HAP-1 (cell line): ENCODE measurements around the gene PLCD3.

ENCODE experiments used
- DNase-seq, 2 experiments: peaks; one replicate each; pipeline ENCODE4 v3.0.0-alpha.2; 2016 to 2020; ENCODE audit warnings: low spot score in 2 of 2
- H3K27me3 ChIP-seq: fragments of 250-450 bp; sonication (Bioruptor Pico); 2 replicates; pipeline ENCODE4 v1.5.1; 2020; ENCODE audit warnings: low read depth, mild to moderate bottlenecking, moderate library complexity
- H3K36me3 ChIP-seq: fragments of 250-450 bp; sonication (Bioruptor Pico); replicated peaks from 2 replicates; pipeline ENCODE4 v1.5.1; 2020; ENCODE audit warnings: mild to moderate bottlenecking
- H3K4me1 ChIP-seq: fragments of 250-450 bp; sonication (Bioruptor Pico); 2 replicates; pipeline ENCODE4 v1.5.1; 2020; ENCODE audit warnings: mild to moderate bottlenecking
- H3K4me3 ChIP-seq: fragments of 250-450 bp; sonication (Bioruptor Pico); 2 replicates; pipeline ENCODE4 v1.5.1; 2020; ENCODE audit warnings: mild to moderate bottlenecking, moderate library complexity
- H3K9me3 ChIP-seq: fragments of 250-450 bp; sonication (Bioruptor Pico); 2 replicates; pipeline ENCODE4 v1.5.1; 2020; ENCODE audit warnings: mild to moderate bottlenecking, moderate library complexity
- in situ Hi-C: fragments of 300-500 bp; cut with MboI; formaldehyde crosslinking; loops from 3 replicates; pipeline ENCODE4 v1.14.3; 2020; ENCODE audit warnings: low sequenced_read_pairs, inconsistent platforms, mixed read lengths

PLCD3 gene

DNA sequence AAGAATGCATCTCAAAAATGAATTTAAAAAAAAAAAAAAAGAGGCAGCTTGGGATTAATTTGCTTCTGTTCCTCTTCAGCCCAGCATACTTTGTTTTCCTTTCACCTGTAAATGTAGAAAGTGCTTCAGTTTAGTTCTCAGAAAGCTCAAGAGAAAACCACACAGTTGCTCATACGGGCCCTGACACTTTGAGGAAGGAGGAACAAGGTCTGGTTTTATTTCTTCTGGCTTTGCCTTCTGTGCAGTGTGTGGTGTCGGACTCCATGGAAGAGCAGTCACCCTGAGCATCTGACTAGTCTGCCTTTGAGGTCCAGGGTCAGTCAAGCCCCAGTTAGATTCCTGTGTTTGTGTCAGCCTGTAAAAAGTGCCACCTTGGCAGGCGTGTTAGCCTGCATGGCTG lies 43.6 kb downstream of the PLCD3 start:
- DNase-seq: no peak
- H3K36me3 ChIP-seq: peaks cover 77% of the 10 kb centered on the region
- H3K4me3 ChIP-seq: no peak overlapping the region
- in situ Hi-C loops: no loop called here
- no peaks in the 10 kb centered on the region for H3K27me3 ChIP-seq
- H3K9me3 ChIP-seq: no peaks in the 10 kb centered on the region
- H3K4me1 ChIP-seq: no peaks in the 10 kb centered on the region

DNA sequence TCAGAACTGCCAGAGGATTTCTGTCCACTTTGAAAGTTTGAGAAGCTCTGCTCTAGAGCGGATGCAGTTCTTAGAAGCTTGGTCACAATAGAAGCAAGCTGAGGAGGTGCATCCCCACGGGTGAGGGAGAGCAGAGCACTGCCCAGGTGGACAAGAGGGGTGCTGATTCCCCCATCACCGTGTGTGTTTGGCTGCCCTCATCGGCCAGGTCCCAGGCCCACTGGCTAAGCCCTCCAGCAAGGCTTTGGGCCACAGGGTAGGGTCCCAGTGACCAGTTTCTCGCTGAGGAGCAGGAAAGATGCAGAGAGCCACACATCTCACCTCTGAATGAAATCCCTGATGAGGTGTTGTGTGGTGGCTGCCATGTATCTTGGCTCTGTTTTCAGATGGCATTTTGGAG lies 44.3 kb downstream of the PLCD3 start:
- in situ Hi-C loops: no loop called here
- peaks cover 75% of the 10 kb centered on the region for H3K36me3 ChIP-seq
- H3K9me3 ChIP-seq: no peaks in the 10 kb centered on the region

DNA sequence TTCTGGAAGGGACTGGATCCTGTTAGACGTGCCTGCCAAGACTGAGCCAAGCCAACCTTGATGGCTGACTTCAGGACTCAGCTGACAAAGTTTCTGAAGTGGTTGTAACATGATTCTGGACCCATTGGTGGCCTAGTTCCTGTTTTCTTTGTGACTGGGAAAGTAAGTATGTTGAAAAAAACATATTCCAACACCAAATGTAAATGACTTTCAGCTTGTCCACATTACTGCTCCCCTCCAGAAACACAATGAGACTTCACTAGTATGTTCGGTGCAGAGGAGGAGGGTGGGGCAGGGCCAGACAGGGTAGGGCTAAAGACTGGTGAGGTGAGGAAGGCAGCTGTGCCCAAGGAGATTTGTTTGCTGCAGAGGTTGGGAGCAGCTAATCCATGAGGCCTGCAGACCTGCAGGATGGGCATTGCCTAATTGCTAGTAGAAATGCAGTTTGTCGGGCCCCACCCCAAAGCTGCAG lies 44.8 kb downstream of the PLCD3 start:
- DNase-seq: no peak
- Histone ChIP-seq H3K9me3 (no peaks in the 10 kb centered on the region), H3K36me3 (peaks cover 78% of the 10 kb centered on the region), H3K27me3 (no peaks in the 10 kb centered on the region), H3K4me1 (no peaks in the 10 kb centered on the region), H3K4me3 (no peak overlapping the region)
- in situ Hi-C loops: no loop called here

More for the DNA sequence above, 44.3 kb downstream of the PLCD3 start:
- no peaks in the 10 kb centered on the region for H3K27me3 ChIP-seq
- H3K4me3 ChIP-seq: no peak overlapping the region
- no peaks in the 10 kb centered on the region for H3K4me1 ChIP-seq
- no peak for DNase-seq

DNA sequence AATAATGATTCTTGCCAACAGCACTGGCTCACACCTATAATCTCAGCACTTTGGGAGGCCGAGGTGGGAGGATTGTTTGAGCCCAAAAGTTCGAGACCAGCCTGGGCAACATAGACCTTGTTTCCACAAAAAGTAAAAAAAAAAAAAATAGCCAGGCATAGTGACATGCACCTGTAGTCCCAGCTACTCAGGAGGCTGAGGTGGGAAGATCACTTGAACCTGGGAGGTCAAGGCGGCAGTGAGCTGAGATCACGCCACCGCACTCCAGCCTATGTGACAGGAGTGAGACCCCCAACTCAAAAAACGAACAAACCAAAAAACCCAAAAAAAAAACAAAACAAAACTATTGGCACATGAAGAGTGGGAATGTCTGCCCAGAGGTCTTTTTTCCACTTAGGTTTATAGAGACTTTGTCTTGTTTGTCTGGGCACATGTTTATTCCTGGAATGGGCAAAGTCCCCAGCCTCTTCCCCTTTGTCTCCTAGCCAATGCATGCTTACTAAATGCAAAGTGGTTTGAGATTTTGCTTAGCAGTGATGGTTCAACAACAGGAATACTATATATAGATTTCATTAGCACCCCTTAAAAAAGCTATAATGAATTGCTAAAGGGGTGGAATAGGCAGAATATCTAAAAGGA lies 45.3 kb downstream of the PLCD3 start:
- Histone ChIP-seq H3K4me1 (no peaks in the 10 kb centered on the region), H3K9me3 (no peaks in the 10 kb centered on the region), H3K4me3 (no peak overlapping the region), H3K36me3 (peaks cover 82% of the 10 kb centered on the region), H3K27me3 (no peaks in the 10 kb centered on the region)
- in situ Hi-C loops: no loop called here
- no peak for DNase-seq

DNA sequence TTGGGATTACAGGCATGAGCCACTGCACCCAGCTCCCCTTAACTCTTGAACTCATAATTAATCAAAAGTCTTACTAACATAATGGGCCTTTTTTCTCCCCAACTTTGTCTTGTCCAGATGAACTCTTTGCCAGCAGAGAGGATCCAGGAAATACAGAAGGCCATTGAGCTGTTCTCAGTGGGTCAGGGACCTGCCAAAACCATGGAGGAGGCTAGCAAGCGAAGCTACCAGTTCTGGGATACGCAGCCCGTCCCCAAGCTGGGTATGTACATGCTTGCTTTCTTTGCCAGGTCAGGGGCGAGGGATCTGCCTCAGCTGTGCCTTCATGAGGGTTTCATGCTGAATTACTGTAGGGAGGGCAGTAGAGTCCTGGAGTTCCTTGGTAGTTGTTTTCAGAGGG lies 45.9 kb downstream of the PLCD3 start:
- Histone ChIP-seq H3K9me3 (no peaks in the 10 kb centered on the region), H3K27me3 (no peaks in the 10 kb centered on the region), H3K4me3 (no peak overlapping the region), H3K36me3 (peaks cover 83% of the 10 kb centered on the region), H3K4me1 (no peaks in the 10 kb centered on the region)
- in situ Hi-C loops: no loop called here
- DNase-seq: no peak

DNA sequence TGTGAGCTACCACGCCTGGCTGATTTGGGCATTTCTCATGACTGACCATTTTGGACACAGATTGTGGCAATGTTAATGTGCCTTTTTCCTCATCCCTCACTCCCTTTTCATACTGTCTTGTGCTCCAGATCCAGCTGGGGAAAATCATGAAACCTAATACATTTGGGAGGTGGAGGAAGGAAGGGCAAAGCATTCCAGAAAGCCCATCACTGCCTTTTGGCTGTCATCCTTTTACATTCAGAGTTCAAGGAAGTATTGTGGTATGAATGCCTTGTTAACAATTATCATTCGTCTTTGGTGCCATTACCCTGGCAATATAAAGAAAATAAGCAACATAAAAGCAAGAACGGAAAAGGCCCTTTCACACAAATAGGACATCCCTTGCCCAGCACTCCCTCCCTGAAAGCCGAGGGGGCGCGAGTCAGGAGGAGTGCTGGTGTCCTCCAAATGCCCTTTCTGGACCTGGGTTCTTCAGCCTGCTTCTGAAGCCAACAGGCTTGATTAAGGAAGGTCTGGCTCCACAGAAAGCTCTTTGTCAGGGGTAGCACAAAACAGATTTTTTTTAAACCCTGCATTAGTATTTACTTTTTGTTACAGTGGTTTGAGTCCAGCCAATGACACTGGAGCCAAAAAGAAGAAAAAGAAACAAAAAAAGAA lies 51.1 kb downstream of the PLCD3 start:
- peaks cover 60% of the 10 kb centered on the region for H3K36me3 ChIP-seq
- DNase-seq: no peak
- H3K4me3 ChIP-seq: no peak overlapping the region
- in situ Hi-C loops: no loop called here
- no peaks in the 10 kb centered on the region for H3K27me3 ChIP-seq
- H3K4me1 ChIP-seq: no peaks in the 10 kb centered on the region
- no peaks in the 10 kb centered on the region for H3K9me3 ChIP-seq

DNA sequence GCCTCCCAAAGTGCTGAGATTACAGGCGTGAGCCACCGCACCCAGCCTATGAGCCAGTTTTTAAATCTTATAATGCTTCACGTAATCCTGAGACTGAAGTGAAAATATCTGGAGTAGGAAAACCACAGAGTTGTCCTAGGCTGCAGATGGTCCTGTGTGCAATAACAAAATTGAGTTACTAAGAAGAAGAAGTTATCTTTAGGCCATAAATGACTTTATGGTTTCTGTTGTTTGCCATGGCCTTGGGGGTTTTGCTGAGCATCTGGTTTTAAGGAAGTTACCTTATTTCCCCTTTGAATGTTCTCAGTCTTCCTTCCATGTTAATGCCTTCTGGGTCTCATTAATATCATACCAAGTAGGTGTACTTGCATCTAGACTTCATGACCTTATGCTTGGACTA lies 54.7 kb downstream of the PLCD3 start:
- DNase-seq: no peak
- in situ Hi-C loops: loop anchor here (10.0 kb wide), 1 partner anchor 47 kb away; no protein-coding TSS in a partner anchor
- H3K36me3 ChIP-seq: peaks cover 58% of the 10 kb centered on the region
- H3K4me1 ChIP-seq: peaks cover 5% of the 10 kb centered on the region; the same call in 1 of the 2 replicates
- no peak overlapping the region for H3K4me3 ChIP-seq
- no peaks in the 10 kb centered on the region for H3K27me3 ChIP-seq
- H3K9me3 ChIP-seq: no peaks in the 10 kb centered on the region

DNA sequence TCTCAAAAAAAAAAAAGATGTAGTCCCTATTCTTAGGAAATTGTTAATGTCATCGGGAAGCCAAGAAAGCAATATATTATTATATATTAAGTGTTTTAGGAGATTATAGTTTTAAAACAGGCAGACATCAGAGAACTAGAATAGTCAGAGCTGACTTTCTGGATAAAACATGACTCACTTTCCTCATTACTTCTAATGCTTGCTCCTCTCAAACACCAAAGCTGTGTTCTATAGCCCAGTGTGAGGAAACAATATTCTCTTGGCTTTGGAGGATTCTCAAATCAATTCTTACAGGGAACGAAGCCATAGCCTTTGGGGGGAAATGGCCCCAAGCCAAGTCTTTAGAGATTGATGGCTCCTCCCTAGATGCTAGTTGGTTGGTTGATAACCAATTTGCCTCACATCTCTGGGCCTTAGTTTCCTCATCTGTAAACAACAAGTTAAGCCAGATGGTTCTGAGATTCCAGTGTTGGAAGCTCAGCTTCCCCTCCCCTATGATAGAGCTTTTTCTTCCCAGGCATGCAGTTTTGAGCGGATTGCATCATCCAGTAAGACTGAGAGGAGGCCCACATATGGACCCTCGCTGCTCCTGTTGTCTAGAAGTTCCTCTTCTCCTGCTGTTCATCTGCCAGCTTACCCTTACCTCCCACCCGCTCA lies 58.8 kb downstream of the PLCD3 start:
- Histone ChIP-seq H3K4me1 (peaks cover 5% of the 10 kb centered on the region; the same call in 1 of the 2 replicates), H3K36me3 (peaks cover 49% of the 10 kb centered on the region), H3K9me3 (no peaks in the 10 kb centered on the region), H3K4me3 (no peak overlapping the region), H3K27me3 (no peaks in the 10 kb centered on the region)
- in situ Hi-C loops: loop anchor here (10.0 kb wide), 1 partner anchor 51 kb away; no protein-coding TSS in a partner anchor
- no peak for DNase-seq

DNA sequence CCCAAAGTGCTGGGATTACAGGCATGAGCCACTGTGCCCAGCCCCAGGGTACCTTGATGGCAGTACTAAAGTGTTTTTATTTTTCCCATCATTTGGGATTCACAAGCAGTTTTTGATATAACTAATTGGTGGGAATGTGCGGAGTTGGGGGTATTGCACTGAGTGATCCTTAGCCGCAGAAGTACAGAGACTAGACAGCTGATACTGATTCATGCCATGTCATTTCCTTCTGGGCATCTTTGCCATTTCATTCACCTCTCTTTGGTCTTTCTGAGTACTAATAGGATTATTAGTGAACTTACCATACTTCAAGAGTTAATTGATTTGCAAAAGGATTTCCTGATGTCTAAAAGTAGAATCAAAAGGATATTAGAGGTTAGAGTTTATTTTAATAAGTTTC lies 61.5 kb downstream of the PLCD3 start:
- Histone ChIP-seq H3K27me3 (no peaks in the 10 kb centered on the region), H3K4me1 (peaks cover 5% of the 10 kb centered on the region; the same call in 1 of the 2 replicates), H3K36me3 (peaks cover 51% of the 10 kb centered on the region), H3K4me3 (no peak overlapping the region), H3K9me3 (no peaks in the 10 kb centered on the region)
- no peak for DNase-seq
- in situ Hi-C loops: loop anchor here (10.0 kb wide), 1 partner anchor 54 kb away; no protein-coding TSS in a partner anchor

DNA sequence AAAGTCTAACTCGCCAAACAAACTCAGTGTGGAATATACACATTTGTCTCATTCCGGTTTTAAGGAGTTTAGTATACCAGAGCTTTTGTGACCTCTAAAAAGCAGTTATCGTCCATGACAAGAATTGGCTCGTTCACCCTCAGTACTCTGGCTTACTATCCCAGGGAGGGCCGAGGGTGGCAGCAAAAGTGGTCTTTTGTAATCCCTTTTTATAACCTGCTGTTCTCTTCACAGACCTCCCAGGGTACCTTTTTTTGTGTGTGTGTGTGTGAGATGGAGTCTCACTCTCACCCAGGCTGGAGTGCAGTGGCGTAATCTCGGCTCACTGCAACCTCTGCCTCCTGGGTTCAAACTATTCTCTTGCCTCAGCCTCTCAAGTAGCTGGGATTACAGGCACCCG lies 62.3 kb downstream of the PLCD3 start:
- no peak for DNase-seq
- Histone ChIP-seq H3K36me3 (peaks cover 49% of the 10 kb centered on the region), H3K9me3 (no peaks in the 10 kb centered on the region), H3K4me1 (peaks cover 5% of the 10 kb centered on the region; the same call in 1 of the 2 replicates), H3K4me3 (no peak overlapping the region), H3K27me3 (no peaks in the 10 kb centered on the region)
- in situ Hi-C loops: loop anchor here (10.0 kb wide), 1 partner anchor 55 kb away; no protein-coding TSS in a partner anchor

DNA sequence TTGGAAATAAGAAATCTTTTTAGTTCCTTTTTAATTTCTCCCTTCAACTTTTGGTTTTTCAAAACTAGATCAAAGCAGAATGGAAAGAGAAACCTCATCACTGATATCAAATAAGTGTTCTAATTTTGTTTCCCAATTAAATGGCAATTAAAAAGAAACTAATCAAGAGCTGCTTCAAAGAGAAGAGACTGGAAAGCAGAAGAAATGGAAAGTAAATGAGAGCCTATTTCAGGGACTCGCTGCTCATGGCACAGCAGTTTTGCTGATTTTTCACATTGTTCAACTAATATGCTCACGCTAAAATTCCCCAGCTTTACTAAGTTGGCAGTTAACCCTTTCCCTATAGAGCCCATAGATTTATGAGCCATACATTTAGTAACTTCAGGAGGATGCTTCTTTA lies 64.7 kb downstream of the PLCD3 start:
- Histone ChIP-seq H3K27me3 (no peaks in the 10 kb centered on the region), H3K4me1 (peaks cover 13% of the 10 kb centered on the region), H3K4me3 (no peak overlapping the region), H3K36me3 (peaks cover 31% of the 10 kb centered on the region), H3K9me3 (no peaks in the 10 kb centered on the region)
- no peak for DNase-seq
- in situ Hi-C loops: no loop called here

DNA sequence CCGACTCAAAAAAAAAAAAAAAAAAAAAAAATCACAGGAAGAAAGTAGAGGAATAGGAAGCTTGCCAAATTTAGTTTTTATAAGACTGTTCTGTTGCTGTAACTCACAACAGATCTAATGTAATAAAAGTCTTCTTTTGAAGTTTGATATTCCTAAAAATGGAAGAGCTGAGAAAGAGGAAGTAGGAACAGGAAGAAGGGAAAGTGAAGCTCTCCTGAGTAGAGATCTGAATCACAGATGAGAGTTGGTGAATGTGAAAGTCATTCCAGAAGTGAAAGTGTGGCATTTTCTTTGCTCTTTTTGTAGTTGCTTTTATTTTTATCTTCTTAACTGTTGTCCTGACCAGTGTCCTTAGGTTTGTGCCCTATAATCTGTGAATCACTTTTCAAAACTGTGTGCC lies 69.1 kb downstream of the PLCD3 start:
- in situ Hi-C loops: no loop called here
- no peak for DNase-seq
- H3K27me3 ChIP-seq: no peaks in the 10 kb centered on the region
- H3K9me3 ChIP-seq: no peaks in the 10 kb centered on the region
- peaks cover 16% of the 10 kb centered on the region for H3K36me3 ChIP-seq
- peaks cover 28% of the 10 kb centered on the region for H3K4me1 ChIP-seq
- no peak overlapping the region for H3K4me3 ChIP-seq

DNA sequence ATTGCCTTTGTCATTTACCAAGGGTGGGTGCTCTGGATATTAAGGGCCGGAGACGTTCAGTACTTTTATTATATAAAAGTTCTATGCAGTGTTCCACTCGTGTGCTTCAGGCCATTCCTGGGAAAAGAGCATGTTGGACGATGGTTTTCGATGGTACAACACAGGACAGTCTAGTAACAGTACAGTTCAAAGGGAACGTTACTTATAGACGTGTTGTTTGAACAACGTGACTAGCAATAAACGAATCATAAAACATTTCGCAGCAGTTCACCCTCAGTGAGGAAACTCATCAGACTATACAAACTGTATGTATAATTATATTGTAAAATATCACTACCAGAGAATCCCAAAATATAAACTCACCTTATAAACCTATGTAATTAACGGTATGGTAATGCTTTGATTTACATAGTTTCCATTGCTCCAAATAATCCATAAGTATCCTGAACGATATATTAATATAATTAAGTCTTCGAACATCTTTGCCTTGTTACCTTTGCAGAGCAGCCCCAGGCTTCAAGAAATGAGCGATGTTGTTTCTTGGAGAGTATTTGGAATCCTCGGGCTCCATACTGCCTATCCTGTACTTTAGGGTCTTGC lies 70.6 kb downstream of the PLCD3 start:
- in situ Hi-C loops: no loop called here

More for the DNA sequence above, 70.6 kb downstream of the PLCD3 start:
- peaks cover 28% of the 10 kb centered on the region for H3K4me1 ChIP-seq
- no peaks in the 10 kb centered on the region for H3K27me3 ChIP-seq
- no peak for DNase-seq
- H3K4me3 ChIP-seq: peak overlapping the region; percentile 86
- H3K36me3 ChIP-seq: peaks cover 6% of the 10 kb centered on the region
- no peaks in the 10 kb centered on the region for H3K9me3 ChIP-seq
